ENCODE data around the gene GALNT18. TPM values are rescaled to one million over a fixed set of nuclear protein-coding genes. Genes with fewer than 3 reads are reported as not detected.
A peak's percentile ranks its signal among the peaks of the same experiment; 100 is the strongest.

GALNT18 gene
- total RNA-seq, 2 experiments from 2014 or later, result 6.8 to 7.4 TPM

- ChIA-PET CTCF (no interaction called here), POLR2A (no interaction called here)
- peaks cover 5% of the 10 kb centered on the region for H3K27me3 Mint-ChIP-seq
- no peak overlapping the region for H3K27ac Mint-ChIP-seq
- no peak overlapping the region for H3K4me3 Mint-ChIP-seq
- no peak for ATAC-seq
- no peaks in the 10 kb centered on the region for H3K36me3 Mint-ChIP-seq (ENCODE audit: low read depth)
- no peak for TF ChIP-seq CTCF (IDR thresholded peaks at IDR 0.05)
- DNase-seq, result no peak
- intact Hi-C loops (cut with micrococcal nuclease), result no loop called here
- H3K4me1 Mint-ChIP-seq (ENCODE audit: low read depth), result peaks cover 6% of the 10 kb centered on the region
- H3K9me3 Mint-ChIP-seq, result no peaks in the 10 kb centered on the region
Measured at GRCh38 chr11:11572386-11572785, 49.4 kb downstream of the GALNT18 start.

- ATAC-seq, result no peak
- Mint-ChIP-seq H3K4me1 (ENCODE audit: low read depth) (peaks cover 6% of the 10 kb centered on the region), H3K27ac (no peak overlapping the region), H3K36me3 (ENCODE audit: low read depth) (no peaks in the 10 kb centered on the region), H3K9me3 (no peaks in the 10 kb centered on the region), H3K27me3 (peaks cover 5% of the 10 kb centered on the region), H3K4me3 (no peak overlapping the region)
- intact Hi-C loops (cut with micrococcal nuclease), result no loop called here
- ChIA-PET CTCF (no interaction called here), POLR2A (no interaction called here)
- DNase-seq, result no peak
- no peak for TF ChIP-seq CTCF (IDR thresholded peaks at IDR 0.05)
Measured at GRCh38 chr11:11571893-11572292, 49.9 kb downstream of the GALNT18 start.

DNA sequence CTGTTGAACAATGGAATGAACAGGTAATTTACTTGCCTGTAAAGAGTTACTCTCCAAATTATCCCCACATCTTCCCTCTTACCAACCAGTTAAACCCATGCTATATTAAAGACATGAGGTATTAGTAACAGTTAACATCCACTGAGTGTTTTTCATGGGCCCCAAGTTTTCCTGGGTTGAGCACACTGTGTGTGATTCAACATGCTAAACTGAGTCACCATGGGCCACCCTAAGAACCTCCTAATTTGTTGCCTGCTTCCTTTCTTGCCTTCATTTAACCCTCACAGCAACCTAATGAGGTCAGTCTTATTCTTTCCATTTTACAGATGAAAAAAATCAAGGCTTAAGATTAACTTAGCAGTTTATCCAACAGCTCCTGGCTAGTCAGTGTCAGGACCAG lies 51.0 kb downstream of the GALNT18 start:
- POLR2A ChIA-PET, result no interaction called here
- CTCF ChIA-PET, result no interaction called here
- no peak for DNase-seq

GRCh38 chr11:11569936-11570491 lies 51.8 kb downstream of the GALNT18 start:
- ChIA-PET POLR2A (no interaction called here), CTCF (no interaction called here)
- peaks cover 5% of the 10 kb centered on the region for H3K27me3 Mint-ChIP-seq
- no peak for ATAC-seq
- peaks cover 6% of the 10 kb centered on the region for H3K4me1 Mint-ChIP-seq (ENCODE audit: low read depth)
- no peak for TF ChIP-seq CTCF (IDR thresholded peaks at IDR 0.05)
- no peaks in the 10 kb centered on the region for H3K9me3 Mint-ChIP-seq
- DNase-seq, result no peak
- H3K27ac Mint-ChIP-seq, result no peak overlapping the region
- intact Hi-C loops (cut with micrococcal nuclease), result no loop called here
- H3K36me3 Mint-ChIP-seq (ENCODE audit: low read depth), result no peaks in the 10 kb centered on the region
- no peak overlapping the region for H3K4me3 Mint-ChIP-seq

More for the DNA sequence above, 51.0 kb downstream of the GALNT18 start:
- no peak overlapping the region for H3K27ac Mint-ChIP-seq
- no peak for ATAC-seq
- peaks cover 5% of the 10 kb centered on the region for H3K27me3 Mint-ChIP-seq
- no peaks in the 10 kb centered on the region for H3K9me3 Mint-ChIP-seq
- H3K4me3 Mint-ChIP-seq, result no peak overlapping the region
- H3K4me1 Mint-ChIP-seq (ENCODE audit: low read depth), result peaks cover 6% of the 10 kb centered on the region
- no peaks in the 10 kb centered on the region for H3K36me3 Mint-ChIP-seq (ENCODE audit: low read depth)
- TF ChIP-seq CTCF (IDR thresholded peaks at IDR 0.05), result no peak
- intact Hi-C loops (cut with micrococcal nuclease), result no loop called here

DNA sequence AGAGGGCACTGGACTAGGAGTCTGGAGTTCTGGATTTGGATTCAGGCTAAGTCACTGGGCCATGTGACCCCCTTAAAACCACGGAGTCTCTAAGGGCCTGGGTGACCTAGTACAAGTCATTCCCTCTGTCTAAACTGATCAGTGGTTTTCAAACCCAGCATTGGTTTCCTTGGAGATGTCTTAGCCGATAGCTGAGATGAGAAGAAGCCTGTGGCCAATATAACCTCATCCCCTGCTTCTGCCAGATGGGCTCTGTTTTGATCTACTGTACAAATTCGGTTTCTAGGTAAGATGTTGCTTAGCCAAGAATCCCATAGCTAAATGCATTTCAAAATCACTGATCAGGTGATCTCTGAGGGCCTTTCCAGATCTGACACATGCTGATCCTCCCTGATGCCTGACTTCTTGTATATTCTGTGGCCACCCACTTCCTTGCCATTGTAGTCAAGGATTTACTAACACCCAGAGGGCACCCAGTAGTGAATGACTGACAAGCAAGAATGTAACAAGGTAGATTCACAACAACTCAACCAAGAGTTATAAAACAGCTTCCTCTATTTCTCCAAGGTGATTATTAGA lies 53.1 kb downstream of the GALNT18 start:
- no peak for DNase-seq
- H3K4me1 Mint-ChIP-seq (ENCODE audit: low read depth), result peaks cover 6% of the 10 kb centered on the region
- no peak for TF ChIP-seq CTCF (IDR thresholded peaks at IDR 0.05)
- no peaks in the 10 kb centered on the region for H3K36me3 Mint-ChIP-seq (ENCODE audit: low read depth)
- H3K9me3 Mint-ChIP-seq, result no peaks in the 10 kb centered on the region
- ATAC-seq, result peak; percentile 25
- no peak overlapping the region for H3K27ac Mint-ChIP-seq
- H3K4me3 Mint-ChIP-seq, result no peak overlapping the region
- intact Hi-C loops (cut with micrococcal nuclease), result no loop called here
- ChIA-PET POLR2A (no interaction called here), CTCF (no interaction called here)
- H3K27me3 Mint-ChIP-seq, result peaks cover 5% of the 10 kb centered on the region
